WTC11 (cell line): ENCODE measurements around the gene SLC23A2.

Experiments
- ETV6 ChIP-seq: sonication (generic); formaldehyde crosslinking; IDR thresholded peaks from 2 replicates; pipeline ENCODE4 v1.8.1; 2022; ENCODE audit warnings: mild to moderate bottlenecking, missing genetic modification reagents
- GABPB1 ChIP-seq: sonication (generic); formaldehyde crosslinking; IDR thresholded peaks from 2 replicates; pipeline ENCODE4 v1.8.1; 2023; ENCODE audit warnings: mild to moderate bottlenecking, missing genetic modification reagents
- TEAD1 ChIP-seq: sonication (generic); formaldehyde crosslinking; IDR thresholded peaks from 2 replicates; pipeline ENCODE4 v1.8.0; 2022; ENCODE audit warnings: mild to moderate bottlenecking, missing genetic modification reagents
- ZBTB43 ChIP-seq: sonication (generic); formaldehyde crosslinking; IDR thresholded peaks from 2 replicates; pipeline ENCODE4 v1.8.1; 2023; ENCODE audit warnings: mild to moderate bottlenecking, missing genetic modification reagents
- TF ChIP-seq, protein P1 (sequence below): sonication (generic); formaldehyde crosslinking; IDR thresholded peaks from 2 replicates; pipeline ENCODE4 v1.8.1; 2023; ENCODE audit warnings: mild to moderate bottlenecking, moderate library complexity, missing genetic modification reagents
- TF ChIP-seq, protein P2 (sequence below): fragments of 200-600 bp; IDR thresholded peaks from 2 replicates; pipeline ENCODE4 v1.8.0; 2022; ENCODE audit warnings: antibody characterized with exemption
- TF ChIP-seq, protein P3 (sequence below): sonication (generic); formaldehyde crosslinking; IDR thresholded peaks from 2 replicates; pipeline ENCODE4 v1.8.0; 2023; ENCODE audit warnings: missing genetic modification reagents

DNA sequence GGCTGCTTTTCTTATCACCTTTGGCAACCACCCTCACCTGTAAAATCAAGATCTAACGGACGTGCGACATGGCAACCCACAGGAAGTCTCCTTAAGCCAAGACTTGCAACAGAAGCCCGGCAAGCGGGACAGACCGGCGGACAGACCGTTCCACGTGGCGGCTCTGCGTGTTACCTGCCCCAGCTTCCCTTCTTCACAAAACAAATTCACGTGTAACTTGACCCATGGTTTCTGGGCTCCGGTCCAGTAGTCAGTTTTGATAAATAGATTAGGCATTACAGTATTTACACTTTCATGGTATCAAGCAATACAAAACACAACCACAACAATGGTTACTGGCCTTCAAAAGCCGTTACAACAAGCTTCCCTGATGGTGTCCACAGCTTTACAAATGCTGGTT, 145.8 kb downstream of the SLC23A2 start:
- TF ChIP-seq, protein P1, sequence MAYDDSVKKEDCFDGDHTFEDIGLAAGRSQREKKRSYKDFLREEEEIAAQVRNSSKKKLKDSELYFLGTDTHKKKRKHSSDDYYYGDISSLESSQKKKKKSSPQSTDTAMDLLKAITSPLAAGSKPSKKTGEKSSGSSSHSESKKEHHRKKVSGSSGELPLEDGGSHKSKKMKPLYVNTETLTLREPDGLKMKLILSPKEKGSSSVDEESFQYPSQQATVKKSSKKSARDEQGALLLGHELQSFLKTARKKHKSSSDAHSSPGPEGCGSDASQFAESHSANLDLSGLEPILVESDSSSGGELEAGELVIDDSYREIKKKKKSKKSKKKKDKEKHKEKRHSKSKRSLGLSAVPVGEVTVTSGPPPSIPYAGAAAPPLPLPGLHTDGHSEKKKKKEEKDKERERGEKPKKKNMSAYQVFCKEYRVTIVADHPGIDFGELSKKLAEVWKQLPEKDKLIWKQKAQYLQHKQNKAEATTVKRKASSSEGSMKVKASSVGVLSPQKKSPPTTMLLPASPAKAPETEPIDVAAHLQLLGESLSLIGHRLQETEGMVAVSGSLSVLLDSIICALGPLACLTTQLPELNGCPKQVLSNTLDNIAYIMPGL (CRISPR knock-in tag), result no peak
- TF ChIP-seq, protein P2, sequence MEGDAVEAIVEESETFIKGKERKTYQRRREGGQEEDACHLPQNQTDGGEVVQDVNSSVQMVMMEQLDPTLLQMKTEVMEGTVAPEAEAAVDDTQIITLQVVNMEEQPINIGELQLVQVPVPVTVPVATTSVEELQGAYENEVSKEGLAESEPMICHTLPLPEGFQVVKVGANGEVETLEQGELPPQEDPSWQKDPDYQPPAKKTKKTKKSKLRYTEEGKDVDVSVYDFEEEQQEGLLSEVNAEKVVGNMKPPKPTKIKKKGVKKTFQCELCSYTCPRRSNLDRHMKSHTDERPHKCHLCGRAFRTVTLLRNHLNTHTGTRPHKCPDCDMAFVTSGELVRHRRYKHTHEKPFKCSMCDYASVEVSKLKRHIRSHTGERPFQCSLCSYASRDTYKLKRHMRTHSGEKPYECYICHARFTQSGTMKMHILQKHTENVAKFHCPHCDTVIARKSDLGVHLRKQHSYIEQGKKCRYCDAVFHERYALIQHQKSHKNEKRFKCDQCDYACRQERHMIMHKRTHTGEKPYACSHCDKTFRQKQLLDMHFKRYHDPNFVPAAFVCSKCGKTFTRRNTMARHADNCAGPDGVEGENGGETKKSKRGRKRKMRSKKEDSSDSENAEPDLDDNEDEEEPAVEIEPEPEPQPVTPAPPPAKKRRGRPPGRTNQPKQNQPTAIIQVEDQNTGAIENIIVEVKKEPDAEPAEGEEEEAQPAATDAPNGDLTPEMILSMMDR, result no peak
- TF ChIP-seq ZBTB43 (CRISPR knock-in tag) (no peak), TEAD1 (no peak), GABPB1 (CRISPR knock-in tag) (no peak), ETV6 (CRISPR knock-in tag) (no peak)
- TF ChIP-seq, protein P3, sequence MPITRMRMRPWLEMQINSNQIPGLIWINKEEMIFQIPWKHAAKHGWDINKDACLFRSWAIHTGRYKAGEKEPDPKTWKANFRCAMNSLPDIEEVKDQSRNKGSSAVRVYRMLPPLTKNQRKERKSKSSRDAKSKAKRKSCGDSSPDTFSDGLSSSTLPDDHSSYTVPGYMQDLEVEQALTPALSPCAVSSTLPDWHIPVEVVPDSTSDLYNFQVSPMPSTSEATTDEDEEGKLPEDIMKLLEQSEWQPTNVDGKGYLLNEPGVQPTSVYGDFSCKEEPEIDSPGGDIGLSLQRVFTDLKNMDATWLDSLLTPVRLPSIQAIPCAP (CRISPR knock-in tag), result no peak
